ENCODE results near the gene SART3. TPM values are rescaled to one million over a fixed set of nuclear protein-coding genes. Genes with fewer than 3 reads are reported as not detected.

SART3 gene
- total and polyA plus RNA-seq, 10 of the 15 experiments (the other 5 are each of a cell fraction or from before 2014, with no cell fraction given) = 8.8 to 179 (median 54.9) TPM

- TF ChIP-seq CHD2 (IDR thresholded peaks at IDR 0.05; ENCODE audit: borderline replicate concordance, low read depth, low read length) (peak; percentile 94), YY1 (IDR thresholded peaks at IDR 0.05; ENCODE audit: low read depth, low read length) (0 out of 2 replicates have a peak, but pooled peaks have one; percentile 14), PBX3 (IDR thresholded peaks at IDR 0.05; ENCODE audit: insufficient replicate concordance, low read depth, low read length) (peak; percentile 96), SRF (IDR thresholded peaks at IDR 0.05; ENCODE audit: low read depth in 2 of 2, low read length in 2 of 2) (peak in 1 of 2 experiments; percentile 17; a peak in 1 of 4 replicates), MTA2 (IDR thresholded peaks at IDR 0.05; ENCODE audit: low read depth) (no peak), RB1 (IDR thresholded peaks at IDR 0.05; ENCODE audit: borderline replicate concordance) (peak; percentile 74; the same call in 1 of the 2 replicates), ETV6 (conservative IDR thresholded peaks at IDR 0.05 in 1 of 2, IDR thresholded peaks at IDR 0.05 in 1 of 2; ENCODE audit: borderline replicate concordance in 1 of 2, low read depth in 1 of 2) (0 out of 4 replicates have a peak, but pooled peaks of 1 of the 2 experiments have one; percentile 29), HSF1 (IDR thresholded peaks at IDR 0.05; ENCODE audit: low read depth, low read length) (no peak), PAX8 (IDR thresholded peaks at IDR 0.05) (no peak), IRF4 (IDR thresholded peaks at IDR 0.05; ENCODE audit: low read depth, low read length) (no peak), SMAD1 (IDR thresholded peaks at IDR 0.05; ENCODE audit: low read depth, partially characterized antibody) (no peak), RUNX3 (IDR thresholded peaks at IDR 0.05; ENCODE audit: low read length) (0 out of 2 replicates have a peak, but pooled peaks have one; percentile 11), FOXK2 (IDR thresholded peaks at IDR 0.05) (peak; percentile 29; the same call in 1 of the 2 replicates), MEF2A (IDR thresholded peaks at IDR 0.05; ENCODE audit: insufficient read depth, low read depth, low read length) (no peak), ASH2L (IDR thresholded peaks at IDR 0.05; ENCODE audit: borderline replicate concordance, low read depth) (no peak), KAT2A (conservative IDR thresholded peaks at IDR 0.05; ENCODE audit: control insufficient read depth, low read depth, low read length) (no peak), SIX5 (IDR thresholded peaks at IDR 0.05; ENCODE audit: low read depth, low read length, severe bottlenecking) (no peak), NBN (IDR thresholded peaks at IDR 0.05) (no peak; the same call in 1 of the 2 replicates)
- TF ChIP-seq, protein P1, sequence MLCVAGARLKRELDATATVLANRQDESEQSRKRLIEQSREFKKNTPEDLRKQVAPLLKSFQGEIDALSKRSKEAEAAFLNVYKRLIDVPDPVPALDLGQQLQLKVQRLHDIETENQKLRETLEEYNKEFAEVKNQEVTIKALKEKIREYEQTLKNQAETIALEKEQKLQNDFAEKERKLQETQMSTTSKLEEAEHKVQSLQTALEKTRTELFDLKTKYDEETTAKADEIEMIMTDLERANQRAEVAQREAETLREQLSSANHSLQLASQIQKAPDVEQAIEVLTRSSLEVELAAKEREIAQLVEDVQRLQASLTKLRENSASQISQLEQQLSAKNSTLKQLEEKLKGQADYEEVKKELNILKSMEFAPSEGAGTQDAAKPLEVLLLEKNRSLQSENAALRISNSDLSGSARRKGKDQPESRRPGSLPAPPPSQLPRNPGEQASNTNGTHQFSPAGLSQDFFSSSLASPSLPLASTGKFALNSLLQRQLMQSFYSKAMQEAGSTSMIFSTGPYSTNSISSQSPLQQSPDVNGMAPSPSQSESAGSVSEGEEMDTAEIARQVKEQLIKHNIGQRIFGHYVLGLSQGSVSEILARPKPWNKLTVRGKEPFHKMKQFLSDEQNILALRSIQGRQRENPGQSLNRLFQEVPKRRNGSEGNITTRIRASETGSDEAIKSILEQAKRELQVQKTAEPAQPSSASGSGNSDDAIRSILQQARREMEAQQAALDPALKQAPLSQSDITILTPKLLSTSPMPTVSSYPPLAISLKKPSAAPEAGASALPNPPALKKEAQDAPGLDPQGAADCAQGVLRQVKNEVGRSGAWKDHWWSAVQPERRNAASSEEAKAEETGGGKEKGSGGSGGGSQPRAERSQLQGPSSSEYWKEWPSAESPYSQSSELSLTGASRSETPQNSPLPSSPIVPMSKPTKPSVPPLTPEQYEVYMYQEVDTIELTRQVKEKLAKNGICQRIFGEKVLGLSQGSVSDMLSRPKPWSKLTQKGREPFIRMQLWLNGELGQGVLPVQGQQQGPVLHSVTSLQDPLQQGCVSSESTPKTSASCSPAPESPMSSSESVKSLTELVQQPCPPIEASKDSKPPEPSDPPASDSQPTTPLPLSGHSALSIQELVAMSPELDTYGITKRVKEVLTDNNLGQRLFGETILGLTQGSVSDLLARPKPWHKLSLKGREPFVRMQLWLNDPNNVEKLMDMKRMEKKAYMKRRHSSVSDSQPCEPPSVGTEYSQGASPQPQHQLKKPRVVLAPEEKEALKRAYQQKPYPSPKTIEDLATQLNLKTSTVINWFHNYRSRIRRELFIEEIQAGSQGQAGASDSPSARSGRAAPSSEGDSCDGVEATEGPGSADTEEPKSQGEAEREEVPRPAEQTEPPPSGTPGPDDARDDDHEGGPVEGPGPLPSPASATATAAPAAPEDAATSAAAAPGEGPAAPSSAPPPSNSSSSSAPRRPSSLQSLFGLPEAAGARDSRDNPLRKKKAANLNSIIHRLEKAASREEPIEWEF (IDR thresholded peaks at IDR 0.05; ENCODE audit: insufficient replicate concordance, low read depth, low read length) = no peak
- TF ChIP-seq, protein P2, sequence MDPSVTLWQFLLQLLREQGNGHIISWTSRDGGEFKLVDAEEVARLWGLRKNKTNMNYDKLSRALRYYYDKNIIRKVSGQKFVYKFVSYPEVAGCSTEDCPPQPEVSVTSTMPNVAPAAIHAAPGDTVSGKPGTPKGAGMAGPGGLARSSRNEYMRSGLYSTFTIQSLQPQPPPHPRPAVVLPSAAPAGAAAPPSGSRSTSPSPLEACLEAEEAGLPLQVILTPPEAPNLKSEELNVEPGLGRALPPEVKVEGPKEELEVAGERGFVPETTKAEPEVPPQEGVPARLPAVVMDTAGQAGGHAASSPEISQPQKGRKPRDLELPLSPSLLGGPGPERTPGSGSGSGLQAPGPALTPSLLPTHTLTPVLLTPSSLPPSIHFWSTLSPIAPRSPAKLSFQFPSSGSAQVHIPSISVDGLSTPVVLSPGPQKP (IDR thresholded peaks at IDR 0.05; ENCODE audit: low read depth, low read length) = no peak
Measured at GRCh38 chr12:108514973-108515814, 45.8 kb downstream of the SART3 start, which contains the start of gene FICD (continued).

All from GM12878 (cell line).